SK-N-SH (cell line): ENCODE measurements around the gene TSGA10. TPM values are rescaled to one million over a fixed set of nuclear protein-coding genes. Genes with fewer than 3 reads are reported as not detected.

Experiments
- CTCF ChIA-PET: fragments of 300-600, 350-600 bp; formaldehyde crosslinking; extraction: SDS; loops from one replicate; lab custom pipeline; 2021; lab: Yijun Ruan, JAX
- POLR2A ChIA-PET: fragments of 350-600 bp; sonication (Branson Sonifier 250); formaldehyde crosslinking; extraction: SDS; loops from one replicate; lab custom pipeline; 2020; ENCODE audit warnings: antibody characterized with exemption, inconsistent platforms; lab: Yijun Ruan, JAX
- DNase-seq: peaks from one replicate; pipeline ENCODE4 v3.0.0; 2012
- H2AFZ ChIP-seq: fragments of 200-600 bp; sonication (generic); 2 replicates; pipeline ENCODE4 v1.8.1; 2016; ENCODE audit warnings: antibody characterized with exemption, mild to moderate bottlenecking, low read depth
- H3F3A ChIP-seq: fragments of 200-600 bp; sonication (generic); replicated peaks from 2 replicates; pipeline ENCODE3; 2016; ENCODE audit warnings: antibody characterized with exemption, mild to moderate bottlenecking; ENCODE audit not compliant: insufficient read depth
- H3K27ac ChIP-seq, 2 experiments: fragments of 200-500 bp in 1 of 2; fragments of 200-600 bp in 1 of 2; sonication (Bioruptor generic) in 1 of 2; sonication (generic), shearing (Covaris generic) in 1 of 2; 2 replicates each; pipeline versions ENCODE4 v1.5.1 to v1.6.1; 2014 to 2016; ENCODE audit warnings: low read depth in 2 of 2, inconsistent platforms in 1 of 2, low read length in 1 of 2, mild to moderate bottlenecking in 1 of 2, mixed read lengths in 1 of 2
- H3K27me3 ChIP-seq: fragments of 200-600 bp; sonication (generic), shearing (Covaris generic); 2 replicates; pipeline ENCODE4 v1.6.1; 2016; ENCODE audit warnings: mixed run types; ENCODE audit not compliant: insufficient read depth
- H3K36me3 ChIP-seq, 2 experiments: fragments of 200-500 bp in 1 of 2; fragments of 200-600 bp in 1 of 2; sonication (Bioruptor generic) in 1 of 2; sonication (generic) in 1 of 2; replicated peaks in 1 of 2; 2 replicates each; pipeline versions ENCODE3 to v1.5.1; 2014 to 2016; ENCODE audit warnings: low read length in 1 of 2, mild to moderate bottlenecking in 1 of 2; ENCODE audit not compliant: insufficient read depth in 2 of 2, control insufficient read depth in 1 of 2
- H3K4me1 ChIP-seq, 2 experiments: fragments of 200-500 bp in 1 of 2; fragments of 200-600 bp in 1 of 2; sonication (Bioruptor generic) in 1 of 2; sonication (generic), shearing (Covaris generic) in 1 of 2; 2 replicates each; pipeline versions ENCODE4 v1.5.1 to v1.6.1; 2014 to 2016; ENCODE audit warnings: low read depth in 1 of 2, low read length in 1 of 2, mixed run types in 1 of 2; ENCODE audit not compliant: insufficient read depth in 2 of 2, control insufficient read depth in 1 of 2
- H3K4me2 ChIP-seq: fragments of 200-600 bp; sonication (generic), shearing (Covaris generic); 2 replicates; pipeline ENCODE4 v1.6.1; 2017; ENCODE audit warnings: mixed run types
- H3K4me3 ChIP-seq, 2 experiments: fragments of 200-500 bp in 1 of 2; fragments of 200-600 bp in 1 of 2; sonication (Bioruptor generic) in 1 of 2; sonication (generic), shearing (Covaris generic) in 1 of 2; 2 replicates each; pipeline versions ENCODE4 v1.5.1 to v1.8.1; 2014 to 2016; ENCODE audit warnings: low read depth in 2 of 2, inconsistent platforms in 1 of 2, low read length in 1 of 2, mild to moderate bottlenecking in 1 of 2, mixed read lengths in 1 of 2, moderate library complexity in 1 of 2
- H3K79me2 ChIP-seq: fragments of 200-600 bp; sonication (generic); 2 replicates; pipeline ENCODE4 v1.8.1; 2017; ENCODE audit warnings: mild to moderate bottlenecking; ENCODE audit not compliant: insufficient read depth
- H3K9ac ChIP-seq: fragments of 200-600 bp; sonication (generic); 2 replicates; pipeline ENCODE4 v1.6.1; 2017; ENCODE audit warnings: mixed run types
- H3K9me2 ChIP-seq: fragments of 200-600 bp; sonication (generic); 2 replicates; pipeline ENCODE4 v1.6.1; 2017; ENCODE audit warnings: mixed run types
- H3K9me3 ChIP-seq: fragments of 200-600 bp; sonication (generic); 2 replicates; pipeline ENCODE4 v1.6.1; 2017; ENCODE audit warnings: mixed run types, mild to moderate bottlenecking, moderate library complexity
- H4K20me1 ChIP-seq: fragments of 200-600 bp; sonication (generic); 2 replicates; pipeline ENCODE4 v1.6.1; 2017; ENCODE audit warnings: mild to moderate bottlenecking, mixed run types; ENCODE audit not compliant: insufficient read depth
- ELF1 ChIP-seq: IDR thresholded peaks from 2 replicates; pipeline ENCODE4 v1.4.0; 2012
- EP300 ChIP-seq, 2 experiments: IDR thresholded peaks; 2 replicates each; pipeline versions ENCODE4 v1.4.0 to v1.6.1; 2012; ENCODE audit warnings: borderline replicate concordance in 1 of 2, low read depth in 1 of 2, low read length in 1 of 2
- FOXJ3 ChIP-seq: sonication (generic); formaldehyde crosslinking; IDR thresholded peaks from 2 replicates; pipeline ENCODE4 v1.5.1; 2020; ENCODE audit warnings: mild to moderate bottlenecking, missing genetic modification reagents
- GABPA ChIP-seq: IDR thresholded peaks from 2 replicates; pipeline ENCODE4 v1.4.0; 2012; ENCODE audit warnings: low read depth, mild to moderate bottlenecking
- JUND ChIP-seq: IDR thresholded peaks from 2 replicates; pipeline ENCODE4 v1.4.0; 2012
- MEF2A ChIP-seq: IDR thresholded peaks from 2 replicates; pipeline ENCODE4 v1.4.0; 2012; ENCODE audit warnings: low read depth, borderline replicate concordance
- NFIC ChIP-seq: IDR thresholded peaks from 2 replicates; pipeline ENCODE4 v1.4.0; 2012; ENCODE audit warnings: borderline replicate concordance
- NRF1 ChIP-seq: IDR thresholded peaks from 2 replicates; pipeline ENCODE4 v1.6.1; 2012; ENCODE audit warnings: low read depth, mild to moderate bottlenecking, low read length
- RCOR1 ChIP-seq: fragments of 150-350 bp; IDR thresholded peaks from 2 replicates; pipeline ENCODE4 v1.6.1; 2017; ENCODE audit warnings: antibody characterized with exemption, low read length
- RFX5 ChIP-seq: IDR thresholded peaks from 2 replicates; pipeline ENCODE4 v1.6.1; 2012; ENCODE audit warnings: mild to moderate bottlenecking, improper control_type of control experiment, low read length
- RXRA ChIP-seq: IDR thresholded peaks from 2 replicates; pipeline ENCODE4 v1.4.0; 2012; ENCODE audit warnings: low read depth, mild to moderate bottlenecking, borderline replicate concordance
- SIN3A ChIP-seq: IDR thresholded peaks from 2 replicates; pipeline ENCODE4 v1.6.1; 2012; ENCODE audit warnings: low read depth, mild to moderate bottlenecking, low read length, moderate library complexity, borderline replicate concordance
- TAF1 ChIP-seq: IDR thresholded peaks from 2 replicates; pipeline ENCODE4 v1.6.1; 2012; ENCODE audit warnings: low read depth, mild to moderate bottlenecking, low read length, moderate library complexity, borderline replicate concordance
- TCF12 ChIP-seq: IDR thresholded peaks from 2 replicates; pipeline ENCODE4 v1.4.0; 2012
- WGBS: methylation state at CpG from one replicate; pipeline ENCODE4 v1.1.6; 2017; ENCODE audit warnings: low lambda C conversion rate; 5-methylcytosine and 5-hydroxymethylcytosine counted together
- polyA plus RNA-seq, 3 experiments: library from polyadenylated mRNA; depleted of rRNA; stranded (reverse); fragments of >200 nt; gene quantifications; 2 replicates each; pipeline ENCODE4 v1.2.3, GENCODE V29; 2012
- TF ChIP-seq, protein P1 (sequence below): IDR thresholded peaks from 2 replicates; pipeline ENCODE4 v1.6.1; 2012; ENCODE audit warnings: mild to moderate bottlenecking, low read depth, low read length, moderate library complexity
- TF ChIP-seq, protein P2 (sequence below): IDR thresholded peaks from 2 replicates; pipeline ENCODE4 v1.4.0; 2012; ENCODE audit warnings: low read depth, borderline replicate concordance
- TF ChIP-seq, protein P3 (sequence below): IDR thresholded peaks from 2 replicates; pipeline ENCODE4 v1.4.0; 2012; ENCODE audit warnings: low read depth
- TF ChIP-seq, protein P4 (sequence below): fragments of 200-600 bp; sonication (generic); IDR thresholded peaks from 2 replicates; pipeline ENCODE4 v1.6.1; 2017; ENCODE audit warnings: antibody characterized with exemption, mild to moderate bottlenecking, moderate library complexity
- TF ChIP-seq, protein P5 (sequence below): IDR thresholded peaks from 2 replicates; pipeline ENCODE4 v1.4.0; 2012; ENCODE audit warnings: low read depth, borderline replicate concordance
- TF ChIP-seq, protein P6 (sequence below): IDR thresholded peaks from 2 replicates; pipeline ENCODE4; 2012

The TSGA10 gene
- polyA plus RNA-seq, 1 of the 3 experiments (the other 2 are of a cell fraction) = 1.8 TPM

DNA sequence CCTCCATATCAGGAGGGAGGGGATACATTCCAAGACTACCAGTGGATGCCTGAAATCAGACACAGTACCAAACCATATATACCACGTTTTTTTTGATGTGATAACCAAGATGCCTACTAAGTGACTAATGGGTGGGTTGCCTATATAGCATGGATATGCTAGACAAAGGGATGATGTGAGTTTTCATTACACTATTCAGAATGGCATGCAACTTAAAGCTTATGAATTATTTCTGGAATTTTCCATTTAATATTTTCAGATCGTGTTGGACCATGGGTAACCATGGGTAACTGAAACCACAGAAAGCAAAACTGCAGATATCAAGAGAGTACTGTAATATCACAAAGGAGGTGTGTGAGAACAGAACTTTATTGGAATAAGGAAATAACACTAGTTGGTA lies 179.1 kb downstream of the TSGA10 start:
- 0 out of 2 replicates have a peak overlapping the region, but pooled peaks have one; percentile 5 for H2AFZ ChIP-seq
- no peak for DNase-seq
- H3K9ac ChIP-seq = no peak overlapping the region
- no peak overlapping the region for H3K4me3 ChIP-seq
- 15% methylated on average over 2 of the region's 2 CpGs for WGBS
- no peaks in the 10 kb centered on the region for H4K20me1 ChIP-seq
- H3K27me3 ChIP-seq = no peaks in the 10 kb centered on the region
- no peak overlapping the region for H3K27ac ChIP-seq
- H3K4me1 ChIP-seq = no peaks in the 10 kb centered on the region
- no peaks in the 10 kb centered on the region for H3K9me2 ChIP-seq
- no peaks in the 10 kb centered on the region; the same call in 1 of the 2 replicates for H3K9me3 ChIP-seq
- CTCF ChIA-PET = interaction anchor here (1.3 kb wide), 1 partner anchor 10 kb away, joined by 3 read pairs; no protein-coding TSS in a partner anchor
- H3K79me2 ChIP-seq = no peaks in the 10 kb centered on the region
- no peak overlapping the region for H3K4me2 ChIP-seq
- no peaks in the 10 kb centered on the region for H3F3A ChIP-seq
- POLR2A ChIA-PET = no interaction called here
- H3K36me3 ChIP-seq = no peaks in the 10 kb centered on the region
- TF ChIP-seq RXRA = no peak
- TF ChIP-seq, protein P1, sequence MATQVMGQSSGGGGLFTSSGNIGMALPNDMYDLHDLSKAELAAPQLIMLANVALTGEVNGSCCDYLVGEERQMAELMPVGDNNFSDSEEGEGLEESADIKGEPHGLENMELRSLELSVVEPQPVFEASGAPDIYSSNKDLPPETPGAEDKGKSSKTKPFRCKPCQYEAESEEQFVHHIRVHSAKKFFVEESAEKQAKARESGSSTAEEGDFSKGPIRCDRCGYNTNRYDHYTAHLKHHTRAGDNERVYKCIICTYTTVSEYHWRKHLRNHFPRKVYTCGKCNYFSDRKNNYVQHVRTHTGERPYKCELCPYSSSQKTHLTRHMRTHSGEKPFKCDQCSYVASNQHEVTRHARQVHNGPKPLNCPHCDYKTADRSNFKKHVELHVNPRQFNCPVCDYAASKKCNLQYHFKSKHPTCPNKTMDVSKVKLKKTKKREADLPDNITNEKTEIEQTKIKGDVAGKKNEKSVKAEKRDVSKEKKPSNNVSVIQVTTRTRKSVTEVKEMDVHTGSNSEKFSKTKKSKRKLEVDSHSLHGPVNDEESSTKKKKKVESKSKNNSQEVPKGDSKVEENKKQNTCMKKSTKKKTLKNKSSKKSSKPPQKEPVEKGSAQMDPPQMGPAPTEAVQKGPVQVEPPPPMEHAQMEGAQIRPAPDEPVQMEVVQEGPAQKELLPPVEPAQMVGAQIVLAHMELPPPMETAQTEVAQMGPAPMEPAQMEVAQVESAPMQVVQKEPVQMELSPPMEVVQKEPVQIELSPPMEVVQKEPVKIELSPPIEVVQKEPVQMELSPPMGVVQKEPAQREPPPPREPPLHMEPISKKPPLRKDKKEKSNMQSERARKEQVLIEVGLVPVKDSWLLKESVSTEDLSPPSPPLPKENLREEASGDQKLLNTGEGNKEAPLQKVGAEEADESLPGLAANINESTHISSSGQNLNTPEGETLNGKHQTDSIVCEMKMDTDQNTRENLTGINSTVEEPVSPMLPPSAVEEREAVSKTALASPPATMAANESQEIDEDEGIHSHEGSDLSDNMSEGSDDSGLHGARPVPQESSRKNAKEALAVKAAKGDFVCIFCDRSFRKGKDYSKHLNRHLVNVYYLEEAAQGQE = no peak
- TF ChIP-seq ELF1 = no peak
- TF ChIP-seq TCF12 = no peak
- TF ChIP-seq, protein P2, sequence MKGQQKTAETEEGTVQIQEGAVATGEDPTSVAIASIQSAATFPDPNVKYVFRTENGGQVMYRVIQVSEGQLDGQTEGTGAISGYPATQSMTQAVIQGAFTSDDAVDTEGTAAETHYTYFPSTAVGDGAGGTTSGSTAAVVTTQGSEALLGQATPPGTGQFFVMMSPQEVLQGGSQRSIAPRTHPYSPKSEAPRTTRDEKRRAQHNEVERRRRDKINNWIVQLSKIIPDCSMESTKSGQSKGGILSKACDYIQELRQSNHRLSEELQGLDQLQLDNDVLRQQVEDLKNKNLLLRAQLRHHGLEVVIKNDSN = no peak
- TF ChIP-seq FOXJ3 = no peak
- TF ChIP-seq, protein P3, sequence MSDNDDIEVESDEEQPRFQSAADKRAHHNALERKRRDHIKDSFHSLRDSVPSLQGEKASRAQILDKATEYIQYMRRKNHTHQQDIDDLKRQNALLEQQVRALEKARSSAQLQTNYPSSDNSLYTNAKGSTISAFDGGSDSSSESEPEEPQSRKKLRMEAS = no peak
- TF ChIP-seq EP300 (IDR thresholded peaks at IDR 0.05; ENCODE audit: borderline replicate concordance in 1 of 2, low read depth in 1 of 2, low read length in 1 of 2) = no peak
- TF ChIP-seq RFX5 = no peak
- no peak for TF ChIP-seq RCOR1
- no peak for TF ChIP-seq NFIC
- no peak for TF ChIP-seq SIN3A
- TF ChIP-seq TAF1 = no peak
- TF ChIP-seq, protein P4, sequence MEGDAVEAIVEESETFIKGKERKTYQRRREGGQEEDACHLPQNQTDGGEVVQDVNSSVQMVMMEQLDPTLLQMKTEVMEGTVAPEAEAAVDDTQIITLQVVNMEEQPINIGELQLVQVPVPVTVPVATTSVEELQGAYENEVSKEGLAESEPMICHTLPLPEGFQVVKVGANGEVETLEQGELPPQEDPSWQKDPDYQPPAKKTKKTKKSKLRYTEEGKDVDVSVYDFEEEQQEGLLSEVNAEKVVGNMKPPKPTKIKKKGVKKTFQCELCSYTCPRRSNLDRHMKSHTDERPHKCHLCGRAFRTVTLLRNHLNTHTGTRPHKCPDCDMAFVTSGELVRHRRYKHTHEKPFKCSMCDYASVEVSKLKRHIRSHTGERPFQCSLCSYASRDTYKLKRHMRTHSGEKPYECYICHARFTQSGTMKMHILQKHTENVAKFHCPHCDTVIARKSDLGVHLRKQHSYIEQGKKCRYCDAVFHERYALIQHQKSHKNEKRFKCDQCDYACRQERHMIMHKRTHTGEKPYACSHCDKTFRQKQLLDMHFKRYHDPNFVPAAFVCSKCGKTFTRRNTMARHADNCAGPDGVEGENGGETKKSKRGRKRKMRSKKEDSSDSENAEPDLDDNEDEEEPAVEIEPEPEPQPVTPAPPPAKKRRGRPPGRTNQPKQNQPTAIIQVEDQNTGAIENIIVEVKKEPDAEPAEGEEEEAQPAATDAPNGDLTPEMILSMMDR = no peak
- no peak for TF ChIP-seq JUND
- TF ChIP-seq, protein P5, sequence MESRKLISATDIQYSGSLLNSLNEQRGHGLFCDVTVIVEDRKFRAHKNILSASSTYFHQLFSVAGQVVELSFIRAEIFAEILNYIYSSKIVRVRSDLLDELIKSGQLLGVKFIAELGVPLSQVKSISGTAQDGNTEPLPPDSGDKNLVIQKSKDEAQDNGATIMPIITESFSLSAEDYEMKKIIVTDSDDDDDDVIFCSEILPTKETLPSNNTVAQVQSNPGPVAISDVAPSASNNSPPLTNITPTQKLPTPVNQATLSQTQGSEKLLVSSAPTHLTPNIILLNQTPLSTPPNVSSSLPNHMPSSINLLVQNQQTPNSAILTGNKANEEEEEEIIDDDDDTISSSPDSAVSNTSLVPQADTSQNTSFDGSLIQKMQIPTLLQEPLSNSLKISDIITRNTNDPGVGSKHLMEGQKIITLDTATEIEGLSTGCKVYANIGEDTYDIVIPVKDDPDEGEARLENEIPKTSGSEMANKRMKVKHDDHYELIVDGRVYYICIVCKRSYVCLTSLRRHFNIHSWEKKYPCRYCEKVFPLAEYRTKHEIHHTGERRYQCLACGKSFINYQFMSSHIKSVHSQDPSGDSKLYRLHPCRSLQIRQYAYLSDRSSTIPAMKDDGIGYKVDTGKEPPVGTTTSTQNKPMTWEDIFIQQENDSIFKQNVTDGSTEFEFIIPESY = no peak
- TF ChIP-seq, protein P6, sequence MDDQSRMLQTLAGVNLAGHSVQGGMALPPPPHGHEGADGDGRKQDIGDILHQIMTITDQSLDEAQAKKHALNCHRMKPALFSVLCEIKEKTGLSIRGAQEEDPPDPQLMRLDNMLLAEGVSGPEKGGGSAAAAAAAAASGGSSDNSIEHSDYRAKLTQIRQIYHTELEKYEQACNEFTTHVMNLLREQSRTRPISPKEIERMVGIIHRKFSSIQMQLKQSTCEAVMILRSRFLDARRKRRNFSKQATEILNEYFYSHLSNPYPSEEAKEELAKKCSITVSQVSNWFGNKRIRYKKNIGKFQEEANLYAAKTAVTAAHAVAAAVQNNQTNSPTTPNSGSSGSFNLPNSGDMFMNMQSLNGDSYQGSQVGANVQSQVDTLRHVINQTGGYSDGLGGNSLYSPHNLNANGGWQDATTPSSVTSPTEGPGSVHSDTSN = no peak
- TF ChIP-seq NRF1 = no peak
- TF ChIP-seq GABPA = no peak
- TF ChIP-seq MEF2A = no peak
- TF ChIP-seq, all 33 proteins: peak for 0
